GM12874 (cell line): Measurements from ENCODE around the gene IL1A.

Experiments used
- TF ChIP-seq, protein P1 (sequence below): IDR thresholded peaks from 2 replicates; pipeline ENCODE4 v1.5.1; 2011; ENCODE audit warnings: low read depth, mild to moderate bottlenecking, control low read depth, low read length, moderate library complexity; ENCODE audit not compliant: insufficient read depth

The IL1A gene

DNA sequence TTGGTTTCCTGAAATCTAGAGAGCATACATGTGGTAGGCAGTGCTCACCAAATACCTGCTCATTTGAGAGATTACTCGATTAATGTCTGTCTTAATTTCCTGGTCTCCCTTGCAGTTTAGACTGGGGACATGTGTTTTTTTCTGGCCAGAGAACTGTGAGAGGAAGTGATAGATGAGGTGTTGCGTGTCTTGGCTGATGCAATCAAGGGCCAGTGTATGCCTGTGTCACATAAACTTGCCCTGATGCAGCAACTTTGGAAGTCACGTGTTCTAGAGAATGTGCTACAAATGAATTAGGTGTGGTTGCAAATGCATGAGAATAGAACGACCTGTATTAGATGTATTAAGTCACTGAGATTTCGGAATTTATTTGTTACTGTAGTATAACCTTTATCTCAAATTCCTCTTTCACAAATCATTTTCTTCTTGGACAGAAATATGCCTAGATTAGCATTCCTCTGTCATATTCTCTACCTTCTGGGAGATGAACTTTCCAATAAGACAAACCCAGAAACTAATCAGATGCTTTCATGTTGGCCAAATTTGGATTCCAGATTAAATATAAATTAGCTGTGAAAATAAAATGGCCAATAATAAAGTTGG lies 9.9 kb upstream of the IL1A start:
- TF ChIP-seq, protein P1, sequence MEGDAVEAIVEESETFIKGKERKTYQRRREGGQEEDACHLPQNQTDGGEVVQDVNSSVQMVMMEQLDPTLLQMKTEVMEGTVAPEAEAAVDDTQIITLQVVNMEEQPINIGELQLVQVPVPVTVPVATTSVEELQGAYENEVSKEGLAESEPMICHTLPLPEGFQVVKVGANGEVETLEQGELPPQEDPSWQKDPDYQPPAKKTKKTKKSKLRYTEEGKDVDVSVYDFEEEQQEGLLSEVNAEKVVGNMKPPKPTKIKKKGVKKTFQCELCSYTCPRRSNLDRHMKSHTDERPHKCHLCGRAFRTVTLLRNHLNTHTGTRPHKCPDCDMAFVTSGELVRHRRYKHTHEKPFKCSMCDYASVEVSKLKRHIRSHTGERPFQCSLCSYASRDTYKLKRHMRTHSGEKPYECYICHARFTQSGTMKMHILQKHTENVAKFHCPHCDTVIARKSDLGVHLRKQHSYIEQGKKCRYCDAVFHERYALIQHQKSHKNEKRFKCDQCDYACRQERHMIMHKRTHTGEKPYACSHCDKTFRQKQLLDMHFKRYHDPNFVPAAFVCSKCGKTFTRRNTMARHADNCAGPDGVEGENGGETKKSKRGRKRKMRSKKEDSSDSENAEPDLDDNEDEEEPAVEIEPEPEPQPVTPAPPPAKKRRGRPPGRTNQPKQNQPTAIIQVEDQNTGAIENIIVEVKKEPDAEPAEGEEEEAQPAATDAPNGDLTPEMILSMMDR, result no peak

DNA sequence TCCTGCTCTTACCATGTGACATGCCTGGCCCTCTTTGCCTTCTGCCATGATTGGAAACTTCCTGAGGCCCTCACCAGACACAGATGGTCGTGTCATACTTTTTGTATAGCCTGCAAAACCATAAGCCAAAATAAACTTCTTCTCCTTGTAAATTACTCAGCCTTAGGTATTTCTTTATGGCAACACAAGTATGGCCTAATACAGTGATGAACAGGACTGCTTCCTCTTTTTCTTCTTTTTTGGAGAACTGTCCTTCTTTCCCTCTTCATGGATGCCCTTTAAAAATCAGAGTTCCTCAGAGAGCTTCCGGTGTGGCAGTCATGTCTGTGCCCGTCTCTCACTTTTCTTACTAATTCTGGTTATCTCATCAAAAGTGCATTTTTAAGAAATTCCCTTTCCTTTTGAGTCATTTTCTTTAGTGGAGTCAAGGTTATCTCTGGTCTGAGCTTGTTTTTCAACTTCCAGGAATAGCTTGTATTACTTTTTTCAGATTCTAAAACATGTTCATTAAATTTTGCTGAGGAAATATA lies 9.2 kb upstream of the IL1A start:
- TF ChIP-seq, protein P1, result no peak

DNA sequence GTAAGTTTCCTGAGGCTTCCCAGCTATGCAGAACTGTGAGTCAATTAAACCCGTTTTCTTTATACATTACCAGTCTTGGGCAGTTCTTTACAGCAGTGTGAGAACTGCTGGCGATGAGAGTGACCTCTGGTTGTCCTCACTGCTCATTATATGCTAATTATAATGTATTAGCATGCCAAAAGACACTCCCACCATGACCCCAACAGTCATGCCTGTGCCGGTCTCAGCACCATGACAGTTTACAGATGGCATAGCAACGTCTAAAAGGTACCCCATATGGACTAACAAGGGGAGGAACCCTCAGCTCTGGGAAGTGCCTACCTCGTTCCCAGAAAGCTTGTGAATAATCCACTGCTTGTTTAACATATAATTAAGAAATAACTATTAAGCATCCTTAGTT lies 8.1 kb upstream of the IL1A start:
- TF ChIP-seq, protein P1, result no peak

GRCh38 chr2:112791693-112792230 lies 7.5 kb upstream of the IL1A start:
- TF ChIP-seq, protein P1, result no peak

GRCh38 chr2:112791019-112791418 lies 6.7 kb upstream of the IL1A start:
- TF ChIP-seq, protein P1, result no peak

DNA sequence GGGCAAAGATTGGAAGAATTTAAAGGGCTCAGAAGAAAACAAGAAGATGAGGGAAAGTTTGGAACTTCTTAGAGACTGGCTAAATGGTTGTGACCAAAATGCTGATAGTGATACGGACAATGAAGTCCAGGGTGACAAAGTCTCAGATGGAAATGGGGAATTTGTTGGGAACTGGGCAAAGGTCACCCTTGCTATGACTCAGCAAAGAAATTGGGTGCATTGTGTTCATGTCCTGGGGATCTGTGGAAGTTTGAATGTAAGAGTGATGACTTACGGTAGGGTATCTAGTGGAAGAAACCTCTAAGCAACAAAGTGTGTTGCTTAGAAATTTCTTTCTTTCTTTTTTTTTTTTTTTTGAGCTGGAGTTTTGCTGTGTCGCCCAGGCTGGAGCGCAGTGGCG lies 6.0 kb upstream of the IL1A start:
- TF ChIP-seq, protein P1, result no peak

- TF ChIP-seq, protein P1, result no peak
These were observed 4.9 kb upstream of the IL1A start for GRCh38 chr2:112789186-112789585.
